ENCODE measurements around the gene IFRD2.

DNA sequence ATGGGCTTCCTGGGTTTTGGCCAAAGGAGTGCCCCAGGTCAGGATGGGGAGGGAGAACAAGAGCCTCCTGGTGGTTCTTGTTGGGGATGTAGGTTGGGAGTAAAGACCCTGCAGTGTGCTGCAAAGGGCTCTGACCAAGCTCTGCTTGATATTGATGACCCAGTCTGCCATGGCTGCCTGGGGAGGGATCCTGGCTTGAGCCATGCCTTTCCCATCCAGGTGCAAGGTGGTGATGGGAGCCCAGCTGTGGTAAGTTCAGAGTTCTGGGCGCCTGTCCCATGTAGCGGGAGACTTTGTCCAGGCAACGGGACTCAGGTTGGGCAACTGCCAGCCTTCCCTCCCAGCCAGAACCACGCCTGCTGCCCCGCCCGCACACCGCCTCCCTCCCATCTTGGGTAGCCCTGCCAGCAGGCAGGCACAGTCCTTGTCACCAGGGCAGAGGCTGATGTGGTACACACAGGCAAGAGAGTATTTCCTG is 53.6 kb downstream of the IFRD2 start:
- TF ChIP-seq CTCF (conservative IDR thresholded peaks at IDR 0.05 in 1 of 2, IDR thresholded peaks at IDR 0.05 in 1 of 2; ENCODE audit: low read depth in 1 of 2, low read length in 2 of 2) (no peak), EZH2 (IDR thresholded peaks at IDR 0.05; ENCODE audit: low read length, missing control alignments) (no peak)
